ENCODE data around the gene TOMM34. TPM values are rescaled to one million over a fixed set of nuclear protein-coding genes. Genes with fewer than 3 reads are reported as not detected.

TOMM34 gene
- polyA plus RNA-seq, 1 donor (not counting 4 experiments of a cell fraction or from before 2014, with no cell fraction given), result 32.9 TPM

DNA sequence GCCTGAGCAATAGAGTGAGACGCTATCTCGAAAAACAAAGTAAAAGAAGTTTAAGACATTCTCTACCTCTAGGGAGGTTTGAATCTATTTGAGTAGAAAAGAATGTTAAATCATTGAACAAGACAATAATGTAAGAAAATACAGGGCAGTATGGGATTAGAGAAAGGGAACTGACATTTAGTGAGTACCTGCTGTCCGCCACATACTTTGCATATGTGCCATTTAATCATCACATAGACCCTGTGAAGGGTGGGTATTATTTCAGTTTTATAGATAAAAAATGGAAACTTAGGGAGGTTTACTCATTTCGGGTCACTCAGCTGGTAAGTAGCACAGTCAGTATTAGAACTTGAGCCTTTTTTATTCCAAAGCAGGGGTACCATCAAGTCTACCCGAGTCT is 37.5 kb upstream of the TOMM34 start:
- no peaks in the 10 kb centered on the region for H3K9me1 ChIP-seq (ENCODE audit: control insufficient read depth, extremely low read depth, insufficient read depth, low read length)
- peaks cover 5% of the 10 kb centered on the region for H3K79me2 ChIP-seq (ENCODE audit: control insufficient read depth, insufficient read depth, low read length)
- no peak overlapping the region for H3K4me2 ChIP-seq (ENCODE audit: control insufficient read depth, extremely low read depth, insufficient read depth, low read depth, low read length)
- peaks cover 22 to 34% of the 10 kb centered on the region in 2 experiments for H3K36me3 ChIP-seq (ENCODE audit: control insufficient read depth in 2 of 2, extremely low read depth in 1 of 2, insufficient read depth in 2 of 2, low read length in 2 of 2)
- H3K9ac ChIP-seq (ENCODE audit: control insufficient read depth, extremely low read depth, insufficient read depth, low read length), result no peak overlapping the region
- peaks cover 25% of the 10 kb centered on the region for H3K4me1 ChIP-seq (ENCODE audit: control insufficient read depth, extremely low read depth, insufficient read depth, low read length)
- no peak for DNase-seq (ENCODE audit: low read depth, low spot score)
- no peak overlapping the region for H2AFZ ChIP-seq (ENCODE audit: control insufficient read depth, low read length)
- H3K4me3 ChIP-seq (ENCODE audit: control insufficient read depth in 2 of 3, extremely low read depth in 1 of 3, insufficient read depth in 2 of 3, low read depth in 1 of 3, low read length in 3 of 3), result no peak overlapping the region
- no peaks in the 10 kb centered on the region for H3K27me3 ChIP-seq (ENCODE audit: control insufficient read depth, extremely low read depth, insufficient read depth, low read length)
- no peak for FAIRE-seq
- dilution Hi-C loops (cut with MboI; ENCODE audit: extremely low pct_ligation_motif_present, low sequenced_read_pairs), result no loop called here
- no peaks in the 10 kb centered on the region for H4K20me1 ChIP-seq (ENCODE audit: control insufficient read depth, extremely low read depth, insufficient read depth, low read length)
- H3K9me3 ChIP-seq (ENCODE audit: control insufficient read depth, low read depth, low read length), result no peaks in the 10 kb centered on the region
- TF ChIP-seq EZH2 (IDR thresholded peaks at IDR 0.05; ENCODE audit: low read length), result no peak
- TF ChIP-seq, protein P1, sequence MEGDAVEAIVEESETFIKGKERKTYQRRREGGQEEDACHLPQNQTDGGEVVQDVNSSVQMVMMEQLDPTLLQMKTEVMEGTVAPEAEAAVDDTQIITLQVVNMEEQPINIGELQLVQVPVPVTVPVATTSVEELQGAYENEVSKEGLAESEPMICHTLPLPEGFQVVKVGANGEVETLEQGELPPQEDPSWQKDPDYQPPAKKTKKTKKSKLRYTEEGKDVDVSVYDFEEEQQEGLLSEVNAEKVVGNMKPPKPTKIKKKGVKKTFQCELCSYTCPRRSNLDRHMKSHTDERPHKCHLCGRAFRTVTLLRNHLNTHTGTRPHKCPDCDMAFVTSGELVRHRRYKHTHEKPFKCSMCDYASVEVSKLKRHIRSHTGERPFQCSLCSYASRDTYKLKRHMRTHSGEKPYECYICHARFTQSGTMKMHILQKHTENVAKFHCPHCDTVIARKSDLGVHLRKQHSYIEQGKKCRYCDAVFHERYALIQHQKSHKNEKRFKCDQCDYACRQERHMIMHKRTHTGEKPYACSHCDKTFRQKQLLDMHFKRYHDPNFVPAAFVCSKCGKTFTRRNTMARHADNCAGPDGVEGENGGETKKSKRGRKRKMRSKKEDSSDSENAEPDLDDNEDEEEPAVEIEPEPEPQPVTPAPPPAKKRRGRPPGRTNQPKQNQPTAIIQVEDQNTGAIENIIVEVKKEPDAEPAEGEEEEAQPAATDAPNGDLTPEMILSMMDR (optimal IDR thresholded peaks at IDR 0.05 in 1 of 3, IDR thresholded peaks at IDR 0.05 in 1 of 3, conservative IDR thresholded peaks at IDR 0.05 in 1 of 3; ENCODE audit: extremely low read depth in 1 of 3, insufficient read depth in 2 of 3, low read length in 3 of 3), result no peak
- no peak overlapping the region for H3K27ac ChIP-seq (ENCODE audit: control insufficient read depth, insufficient read depth, low read length)

DNA sequence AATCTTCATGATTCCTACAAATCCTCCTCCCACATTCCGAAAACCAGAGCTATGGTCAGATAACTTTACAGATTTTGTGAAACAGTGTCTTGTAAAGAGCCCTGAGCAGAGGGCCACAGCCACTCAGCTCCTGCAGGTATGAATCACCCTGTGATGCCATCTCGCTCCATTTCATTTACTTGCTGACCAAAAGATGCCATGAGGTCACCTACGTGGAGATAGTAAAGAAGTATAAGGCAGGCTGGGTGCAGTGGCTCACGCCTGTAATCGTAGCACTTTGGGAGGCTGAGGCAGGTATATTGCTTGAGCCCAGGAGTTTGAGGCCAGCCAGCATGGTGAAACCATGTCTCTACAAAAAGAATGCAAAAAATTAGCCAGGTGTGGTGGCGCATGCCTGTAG is 37.0 kb upstream of the TOMM34 start:
- Histone ChIP-seq H3K9ac (ENCODE audit: control insufficient read depth, extremely low read depth, insufficient read depth, low read length) (no peak overlapping the region), H4K20me1 (ENCODE audit: control insufficient read depth, extremely low read depth, insufficient read depth, low read length) (no peaks in the 10 kb centered on the region), H3K36me3 (ENCODE audit: control insufficient read depth in 2 of 2, extremely low read depth in 1 of 2, insufficient read depth in 2 of 2, low read length in 2 of 2) (peaks cover 20 to 32% of the 10 kb centered on the region in 2 experiments), H3K9me1 (ENCODE audit: control insufficient read depth, extremely low read depth, insufficient read depth, low read length) (no peaks in the 10 kb centered on the region), H3K4me2 (ENCODE audit: control insufficient read depth, extremely low read depth, insufficient read depth, low read depth, low read length) (no peak overlapping the region), H3K27ac (ENCODE audit: control insufficient read depth, insufficient read depth, low read length) (no peak overlapping the region), H3K79me2 (ENCODE audit: control insufficient read depth, insufficient read depth, low read length) (peaks cover 5% of the 10 kb centered on the region), H3K27me3 (ENCODE audit: control insufficient read depth, extremely low read depth, insufficient read depth, low read length) (no peaks in the 10 kb centered on the region), H3K9me3 (ENCODE audit: control insufficient read depth, low read depth, low read length) (no peaks in the 10 kb centered on the region), H3K4me3 (ENCODE audit: control insufficient read depth in 2 of 3, extremely low read depth in 1 of 3, insufficient read depth in 2 of 3, low read depth in 1 of 3, low read length in 3 of 3) (no peak overlapping the region), H2AFZ (ENCODE audit: control insufficient read depth, low read length) (no peak overlapping the region), H3K4me1 (ENCODE audit: control insufficient read depth, extremely low read depth, insufficient read depth, low read length) (peaks cover 25% of the 10 kb centered on the region)
- dilution Hi-C loops (cut with MboI; ENCODE audit: extremely low pct_ligation_motif_present, low sequenced_read_pairs), result no loop called here
- DNase-seq (ENCODE audit: low read depth, low spot score) (no peak), FAIRE-seq (no peak)
- TF ChIP-seq, protein P1 (optimal IDR thresholded peaks at IDR 0.05 in 1 of 3, IDR thresholded peaks at IDR 0.05 in 1 of 3, conservative IDR thresholded peaks at IDR 0.05 in 1 of 3; ENCODE audit: extremely low read depth in 1 of 3, insufficient read depth in 2 of 3, low read length in 3 of 3), result no peak

Data from keratinocyte (primary cell).